Colonic mucosa (tissue), 4 donors: ENCODE data around the gene PRKCB. TPM values are rescaled to one million over a fixed set of nuclear protein-coding genes. Genes with fewer than 3 reads are reported as not detected.

Experiments used
- DNase-seq: peaks from one replicate; pipeline ENCODE4 v3.0.0-alpha.2; 2020
- H3K27ac ChIP-seq: fragments of 200-600 bp; one replicate; pipeline ENCODE4 v1.8.0; 2021
- H3K27me3 ChIP-seq: fragments of 200-600 bp; one replicate; pipeline ENCODE4 v1.8.0; 2021
- H3K36me3 ChIP-seq: fragments of 200-600 bp; one replicate; pipeline ENCODE4 v1.8.0; 2021
- H3K4me1 ChIP-seq: fragments of 200-600 bp; one replicate; pipeline ENCODE4 v1.8.0; 2021; ENCODE audit warnings: mild to moderate bottlenecking
- H3K4me3 ChIP-seq: fragments of 200-600 bp; one replicate; pipeline ENCODE4 v1.8.0; 2021
- H3K9ac ChIP-seq, 2 donors: one replicate each; pipeline ENCODE4 v1.7.0; 2013; ENCODE audit warnings: control low read depth in 2 of 2, low read depth in 2 of 2, low read length in 2 of 2
- H3K9me3 ChIP-seq: fragments of 200-600 bp; one replicate; pipeline ENCODE4 v1.8.0; 2021
- CTCF ChIP-seq: fragments of 200-600 bp; IDR thresholded peaks from one replicate; pipeline ENCODE4 v1.8.0; 2022; ENCODE audit warnings: antibody characterized with exemption, mild to moderate bottlenecking
- intact Hi-C: fragments of 100-400 bp; cut with DNase I; formaldehyde crosslinking; loops from one replicate; pipeline ENCODE4 v1.14.1; 2022
- total RNA-seq, 2 donors: library from RNA; stranded (reverse); fragmentation: NEBNext Ultra II Directional in 1 of 2; extraction: Animal tissue kit (Norgen Biotek cat#: 25700) in 1 of 2; gene quantifications; one replicate each; pipeline ENCODE4 v1.2.1, GENCODE V29; 2021
- donor health status: healthy.
- donor health status: DM: no; HTN: no; CAD: no.
- donor health status: DM: no; HTN: no; CAD: no.

PRKCB gene
- total RNA-seq, 2 donors from 2014 or later = 2.5 to 10.7 TPM

GRCh38 chr16:23976524-23976923 lies 140.7 kb downstream of the PRKCB start:
- DNase-seq = no peak
- no peak for TF ChIP-seq CTCF

GRCh38 chr16:23979441-23979840 lies 143.7 kb downstream of the PRKCB start:
- Histone ChIP-seq H3K9ac (no peak overlapping the region), H3K9me3 (no peaks in the 10 kb centered on the region), H3K27me3 (no peaks in the 10 kb centered on the region), H3K36me3 (no peaks in the 10 kb centered on the region), H3K4me3 (no peak overlapping the region), H3K4me1 (no peaks in the 10 kb centered on the region), H3K27ac (no peak overlapping the region)
- intact Hi-C loops = no loop called here
- TF ChIP-seq CTCF = no peak
- DNase-seq = no peak

More at GRCh38 chr16:23976524-23976923, 140.7 kb downstream of the PRKCB start:
- H3K9me3 ChIP-seq = no peaks in the 10 kb centered on the region
- no peak overlapping the region for H3K27ac ChIP-seq
- no peaks in the 10 kb centered on the region for H3K27me3 ChIP-seq
- no peaks in the 10 kb centered on the region for H3K36me3 ChIP-seq
- intact Hi-C loops = no loop called here
- no peak overlapping the region for H3K9ac ChIP-seq
- H3K4me1 ChIP-seq = no peaks in the 10 kb centered on the region
- H3K4me3 ChIP-seq = no peak overlapping the region

GRCh38 chr16:23979982-23980381 lies 144.2 kb downstream of the PRKCB start:
- Histone ChIP-seq H3K4me1 (no peaks in the 10 kb centered on the region), H3K9me3 (no peaks in the 10 kb centered on the region), H3K9ac (no peak overlapping the region), H3K27ac (no peak overlapping the region), H3K36me3 (no peaks in the 10 kb centered on the region), H3K27me3 (no peaks in the 10 kb centered on the region), H3K4me3 (no peak overlapping the region)
- no peak for TF ChIP-seq CTCF
- intact Hi-C loops = no loop called here
- DNase-seq = no peak

- Histone ChIP-seq H3K36me3 (no peaks in the 10 kb centered on the region), H3K4me3 (no peak overlapping the region), H3K9ac (no peak overlapping the region), H3K27ac (no peak overlapping the region), H3K27me3 (no peaks in the 10 kb centered on the region), H3K9me3 (no peaks in the 10 kb centered on the region), H3K4me1 (no peaks in the 10 kb centered on the region)
- DNase-seq = no peak
- no peak for TF ChIP-seq CTCF
- intact Hi-C loops = no loop called here
Observed at GRCh38 chr16:23981429-23982399, 145.9 kb downstream of the PRKCB start.

GRCh38 chr16:23986455-23986854 lies 150.7 kb downstream of the PRKCB start:
- intact Hi-C loops = no loop called here
- no peaks in the 10 kb centered on the region for H3K9me3 ChIP-seq
- H3K4me1 ChIP-seq = no peaks in the 10 kb centered on the region
- no peak for TF ChIP-seq CTCF
- no peak overlapping the region for H3K27ac ChIP-seq
- no peaks in the 10 kb centered on the region for H3K27me3 ChIP-seq
- no peaks in the 10 kb centered on the region for H3K36me3 ChIP-seq
- H3K9ac ChIP-seq = no peak overlapping the region
- no peak for DNase-seq
- H3K4me3 ChIP-seq = no peak overlapping the region
